ENCODE results near the gene RAB28.
"Not testable (repeated sequence)": the region's sequence is repeated elsewhere in the genome, so short reads cannot be mapped to it uniquely, and the experiment has no call there.

Gene RAB28

GRCh38 chr4:13452927-13453579, 31.1 kb downstream of the RAB28 start:
- DNase-seq (ENCODE audit: extremely low read depth in 1 of 2, low read depth in 1 of 2): no peak

GRCh38 chr4:13449590-13449989, 34.5 kb downstream of the RAB28 start:
- no peak for DNase-seq (ENCODE audit: extremely low read depth in 1 of 2, low read depth in 1 of 2)

DNA sequence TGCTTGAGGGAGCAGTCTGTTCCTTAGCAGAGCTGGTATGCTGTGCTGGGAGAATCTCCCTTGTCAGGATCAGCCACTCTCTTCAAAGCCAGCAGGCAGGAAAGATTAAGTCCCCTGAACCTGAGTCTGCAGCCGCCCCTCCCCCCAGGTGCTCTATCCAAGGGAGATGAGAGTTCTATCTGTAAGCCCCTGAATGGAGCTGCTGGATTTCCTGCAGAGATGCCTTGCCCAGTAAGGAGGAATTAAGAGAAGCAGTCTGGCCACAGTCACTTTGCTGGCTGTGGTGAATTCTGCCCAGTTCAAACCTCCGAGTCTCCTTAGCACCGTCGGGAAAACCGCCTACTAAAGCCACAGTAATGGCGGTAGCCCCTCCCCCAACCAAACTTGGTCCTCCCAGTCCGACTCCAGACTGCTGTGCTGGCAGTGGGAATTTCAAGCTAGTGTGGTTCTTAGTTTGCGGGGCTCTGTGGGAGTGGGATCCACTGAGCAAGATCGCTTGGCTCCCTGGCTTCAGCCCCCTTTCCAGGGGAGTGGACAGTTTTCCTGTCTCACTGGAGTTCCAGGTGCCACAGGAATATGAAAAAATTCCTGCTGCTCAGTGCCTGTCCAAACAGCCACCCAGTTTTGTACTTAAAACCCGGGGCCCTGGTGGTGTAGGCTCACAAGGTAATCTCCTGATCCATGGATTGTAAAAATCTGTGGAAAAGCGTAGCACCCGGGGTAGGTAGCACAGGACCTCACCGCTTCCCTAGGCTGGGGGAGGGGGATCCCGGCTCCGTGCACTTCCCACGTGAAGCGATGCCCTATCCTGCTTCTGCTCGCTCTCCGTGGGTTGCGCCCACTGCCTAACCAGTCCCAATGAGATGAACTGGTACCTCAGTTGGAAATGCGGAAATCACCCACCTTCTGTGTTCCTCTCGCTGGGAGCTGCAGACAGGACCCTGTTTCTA, 38.0 kb downstream of the RAB28 start:
- DNase-seq (ENCODE audit: extremely low read depth in 1 of 2, low read depth in 1 of 2): no peak

GRCh38 chr4:13441506-13441905, 42.6 kb downstream of the RAB28 start:
- DNase-seq (ENCODE audit: extremely low read depth in 1 of 2, low read depth in 1 of 2): no peak

GRCh38 chr4:13436962-13437361, 47.2 kb downstream of the RAB28 start:
- no peak for DNase-seq (ENCODE audit: extremely low read depth in 1 of 2, low read depth in 1 of 2)

DNA sequence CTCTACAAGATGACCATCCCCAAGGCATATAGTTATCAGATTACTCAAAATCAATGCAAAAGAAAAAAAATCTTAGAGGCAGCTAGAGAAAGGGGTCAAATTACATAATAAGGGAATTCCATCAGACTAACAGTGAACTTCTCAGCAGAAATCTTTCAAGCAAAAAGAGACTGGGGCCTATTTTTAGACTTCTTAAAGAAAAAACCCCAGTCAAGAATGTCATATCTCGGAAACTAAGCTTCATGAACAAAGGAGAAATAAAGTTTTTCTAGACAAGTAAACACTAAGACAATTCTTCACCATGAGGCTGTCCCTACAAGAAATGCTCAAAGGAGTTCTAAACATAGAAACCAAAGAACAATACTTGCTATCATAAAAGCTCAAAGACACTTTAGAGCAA, 51.7 kb downstream of the RAB28 start:
- no peak for DNase-seq (ENCODE audit: extremely low read depth in 1 of 2, low read depth in 1 of 2)

- no peak for DNase-seq (ENCODE audit: extremely low read depth in 1 of 2, low read depth in 1 of 2)
Observed at GRCh38 chr4:13430834-13431568, 53.1 kb downstream of the RAB28 start.

GRCh38 chr4:13427599-13428325, 56.4 kb downstream of the RAB28 start:
- DNase-seq (ENCODE audit: extremely low read depth in 1 of 2, low read depth in 1 of 2): no peak

- no peak for DNase-seq (ENCODE audit: extremely low read depth in 1 of 2, low read depth in 1 of 2)
Observed at GRCh38 chr4:13415068-13415785, 68.9 kb downstream of the RAB28 start.

DNA sequence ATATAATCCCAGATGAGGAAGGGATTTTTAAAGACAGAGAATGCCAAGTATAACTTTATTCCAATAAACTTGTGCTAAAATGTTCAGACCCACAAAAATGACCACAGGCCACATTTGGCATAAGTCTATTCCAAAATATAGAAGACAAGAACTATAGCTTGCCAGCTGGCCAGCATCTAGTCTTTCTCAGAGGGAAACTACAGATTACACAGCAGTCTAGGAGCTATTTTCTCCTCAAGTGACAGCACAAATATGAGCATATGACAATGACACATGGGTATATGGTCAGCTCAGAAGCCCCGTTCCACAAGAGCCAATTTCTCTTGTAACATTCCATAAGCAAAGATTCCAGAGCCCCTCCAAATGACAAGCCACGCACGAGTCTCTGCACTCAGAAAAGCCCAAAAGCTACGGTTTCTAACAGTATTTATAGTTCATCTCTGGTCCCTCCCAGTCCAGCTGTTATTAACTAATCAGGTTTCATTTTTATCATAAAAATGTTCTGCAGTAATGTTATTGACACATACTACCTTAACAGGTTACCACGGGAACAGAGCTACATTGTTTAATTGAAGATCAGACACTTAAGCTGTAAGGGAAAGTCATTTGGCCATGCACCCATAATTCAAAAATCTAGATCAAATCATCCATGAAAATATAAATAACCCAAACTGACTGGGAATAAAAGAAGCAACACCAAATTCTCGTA, 70.3 kb downstream of the RAB28 start:
- no peak for DNase-seq (ENCODE audit: extremely low read depth in 1 of 2, low read depth in 1 of 2)

GRCh38 chr4:13411942-13412341, 72.2 kb downstream of the RAB28 start:
- no peak for DNase-seq (ENCODE audit: extremely low read depth in 1 of 2, low read depth in 1 of 2)

GRCh38 chr4:13409324-13409723, 74.8 kb downstream of the RAB28 start:
- no peak for DNase-seq (ENCODE audit: extremely low read depth in 1 of 2, low read depth in 1 of 2)

DNA sequence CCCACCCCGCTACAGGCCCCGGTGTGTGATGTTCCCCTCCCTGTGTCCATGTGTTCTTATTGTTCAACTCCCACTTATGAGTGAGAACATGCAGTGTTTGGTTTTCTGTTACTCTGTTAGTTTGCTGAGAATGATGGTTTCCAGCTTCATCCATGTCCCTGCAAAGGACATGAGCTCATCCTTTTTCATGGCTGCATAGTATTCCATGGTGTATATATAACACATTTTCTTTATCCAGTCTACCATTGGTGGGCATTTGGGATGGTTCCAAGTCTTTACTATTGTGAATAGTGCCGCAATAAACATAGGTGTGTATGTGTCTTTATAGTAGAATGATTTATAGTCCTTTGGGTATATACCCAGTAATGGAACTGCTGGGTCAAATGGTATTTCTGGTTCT, 78.0 kb downstream of the RAB28 start:
- DNase-seq (ENCODE audit: extremely low read depth in 1 of 2, low read depth in 1 of 2): not testable (repeated sequence)

DNA sequence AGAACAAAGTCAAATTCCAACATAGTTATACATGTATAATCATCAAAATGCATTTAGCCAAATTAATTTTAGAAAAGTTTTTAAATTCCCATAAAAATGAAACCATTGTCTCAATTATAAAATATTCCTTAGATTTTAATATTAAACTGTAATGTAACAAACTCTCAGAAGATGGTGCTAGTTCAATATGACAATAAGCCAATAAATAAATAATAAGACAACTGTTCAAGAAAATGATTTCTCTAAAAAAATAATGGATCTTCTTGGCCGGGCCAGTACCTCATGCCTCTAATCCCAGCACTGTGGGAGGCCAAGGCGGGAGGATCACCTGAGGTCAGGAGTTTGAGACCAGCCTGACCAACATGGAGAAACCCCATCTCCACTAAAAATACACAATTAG, 80.3 kb downstream of the RAB28 start:
- no peak for DNase-seq (ENCODE audit: extremely low read depth in 1 of 2, low read depth in 1 of 2)

DNA sequence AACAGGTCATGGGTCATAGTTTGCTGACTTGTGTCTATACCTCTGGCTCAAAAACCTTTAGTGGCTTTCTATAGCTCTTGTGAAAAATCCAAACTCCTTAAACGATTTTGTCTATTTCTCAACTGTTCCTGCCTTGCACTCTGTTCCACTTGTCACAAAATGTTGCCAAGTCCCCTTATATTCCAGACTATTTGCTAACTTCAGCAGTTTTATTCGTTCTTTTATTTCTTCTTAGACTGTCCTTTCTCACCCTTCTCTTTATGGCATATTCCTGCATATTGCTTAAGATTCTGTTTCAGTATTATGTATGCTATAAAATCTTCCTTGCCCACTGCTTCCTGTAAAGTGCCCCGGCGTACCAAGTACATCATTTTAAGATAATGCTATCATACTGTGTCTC, 80.8 kb downstream of the RAB28 start:
- DNase-seq (ENCODE audit: extremely low read depth in 1 of 2, low read depth in 1 of 2): no peak

GRCh38 chr4:13399257-13399656, 84.9 kb downstream of the RAB28 start:
- DNase-seq (ENCODE audit: extremely low read depth in 1 of 2, low read depth in 1 of 2): no peak

DNA sequence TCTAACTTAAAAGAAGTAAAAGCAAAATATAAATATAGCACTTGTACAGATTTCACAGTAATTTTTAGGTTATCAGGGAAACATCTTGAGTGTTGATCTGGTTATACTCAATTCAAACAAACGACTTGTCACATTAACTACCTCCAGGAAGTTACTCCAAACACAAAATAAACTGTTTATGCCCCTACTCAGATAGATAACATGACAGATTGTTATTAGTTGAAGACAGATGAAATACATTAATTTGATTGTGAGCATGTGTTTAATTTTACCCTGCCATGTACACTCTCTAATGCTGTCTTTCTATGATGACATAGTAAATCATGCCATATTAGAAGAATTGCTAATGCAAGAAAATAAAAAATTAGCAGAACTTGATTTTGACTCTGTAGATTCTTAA, 88.0 kb downstream of the RAB28 start:
- no peak for DNase-seq (ENCODE audit: extremely low read depth in 1 of 2, low read depth in 1 of 2)

DNA sequence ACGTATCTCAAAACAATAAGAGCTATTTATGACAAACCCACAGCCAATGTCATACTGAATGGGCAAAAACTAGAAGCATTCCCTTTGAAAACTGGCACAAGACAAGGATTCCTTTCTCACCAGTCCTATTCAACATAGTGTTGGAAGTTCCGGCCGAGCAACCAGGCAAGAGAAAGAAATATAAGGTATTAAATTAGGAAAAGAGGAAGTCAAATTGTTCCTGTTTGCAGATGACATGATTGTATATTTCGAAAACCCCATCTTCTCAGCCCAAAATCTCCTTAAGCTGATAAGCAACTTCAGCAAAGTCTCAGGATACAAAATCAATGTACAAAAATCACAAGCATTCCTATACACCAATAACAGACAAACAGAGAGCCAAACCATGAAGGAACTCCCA, 94.2 kb downstream of the RAB28 start:
- DNase-seq (ENCODE audit: extremely low read depth in 1 of 2, low read depth in 1 of 2): not testable (repeated sequence)

DNA sequence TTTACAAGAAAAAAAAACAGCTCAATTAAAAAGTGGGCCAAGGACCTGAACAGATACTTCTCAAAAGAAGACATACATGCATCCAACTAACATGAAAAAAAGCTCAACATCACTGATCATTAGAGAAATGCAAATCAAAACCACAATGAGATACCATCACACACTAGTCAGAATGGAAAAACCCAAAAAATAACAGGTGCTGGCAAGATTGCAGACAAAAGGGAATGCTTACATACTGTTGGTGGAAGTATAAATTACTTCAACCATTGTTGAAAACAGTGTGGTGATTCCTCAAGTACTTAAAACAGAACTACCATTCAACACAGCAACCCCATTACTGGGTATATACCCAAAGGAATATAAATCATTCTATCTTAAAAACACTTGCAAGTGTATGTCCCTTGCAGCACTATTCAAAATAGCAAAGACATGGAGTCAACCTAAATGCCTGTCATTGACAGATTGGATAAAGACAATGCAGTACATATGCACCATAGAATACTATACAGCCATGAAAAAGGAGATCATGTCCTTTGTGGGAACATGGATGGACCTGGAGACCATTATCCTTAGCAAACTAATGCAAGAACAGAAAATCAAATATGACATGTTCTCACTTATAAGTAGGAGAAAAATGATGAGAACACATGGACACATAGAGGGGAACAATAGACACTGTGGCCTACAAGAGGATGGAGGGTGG, 97.6 kb downstream of the RAB28 start:
- no peak for DNase-seq (ENCODE audit: extremely low read depth in 1 of 2, low read depth in 1 of 2)

All from stimulated activated CD8-positive, alpha-beta memory T cell treated with anti-CD3 and anti-CD28 coated beads, Interleukin-7, amount 100 ng/mL, for 48 hours (primary cell).